HG03432 (cell line): ENCODE results near the gene ETV5.
A peak's percentile ranks its signal among the peaks of the same experiment; 100 is the strongest.

ENCODE experiments used
- ATAC-seq: cut with Tn5 transposase; IDR thresholded peaks from one replicate; pipeline ENCODE4 v1.9.1; 2021; ENCODE audit warnings: mild to moderate bottlenecking, moderate library complexity; ENCODE audit not compliant: unreplicated experiment

The ETV5 gene

GRCh38 chr3:186070133-186070532 lies 38.8 kb downstream of the ETV5 start:
- no peak for ATAC-seq

GRCh38 chr3:186069199-186069598 lies 39.7 kb downstream of the ETV5 start:
- no peak for ATAC-seq

GRCh38 chr3:186068243-186068552 lies 40.7 kb downstream of the ETV5 start:
- no peak for ATAC-seq

GRCh38 chr3:186067360-186068242 lies 41.3 kb downstream of the ETV5 start:
- peak; percentile 60 for ATAC-seq

DNA sequence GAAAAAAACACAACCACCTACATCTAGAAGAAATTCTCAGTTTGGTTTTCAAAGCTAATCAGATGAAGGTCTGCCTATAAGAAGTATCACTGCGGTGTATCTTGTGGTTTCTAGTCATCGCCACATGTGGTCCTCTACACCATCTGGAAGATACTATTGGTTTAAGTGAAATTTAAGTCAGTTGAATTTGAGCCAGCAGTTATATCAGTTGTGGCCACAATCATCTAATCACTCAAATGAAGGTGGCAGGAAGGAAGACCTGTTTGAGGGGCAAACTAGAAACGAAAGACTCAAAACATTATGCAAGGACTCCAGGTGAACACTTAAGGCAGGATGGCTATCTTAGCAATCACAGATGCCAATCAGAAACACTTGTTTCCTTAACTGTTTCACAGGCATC lies 48.7 kb downstream of the ETV5 start:
- peak; percentile 93 for ATAC-seq

GRCh38 chr3:186059192-186059591 lies 49.7 kb downstream of the ETV5 start:
- no peak for ATAC-seq

GRCh38 chr3:186058225-186058624 lies 50.7 kb downstream of the ETV5 start:
- no peak for ATAC-seq

DNA sequence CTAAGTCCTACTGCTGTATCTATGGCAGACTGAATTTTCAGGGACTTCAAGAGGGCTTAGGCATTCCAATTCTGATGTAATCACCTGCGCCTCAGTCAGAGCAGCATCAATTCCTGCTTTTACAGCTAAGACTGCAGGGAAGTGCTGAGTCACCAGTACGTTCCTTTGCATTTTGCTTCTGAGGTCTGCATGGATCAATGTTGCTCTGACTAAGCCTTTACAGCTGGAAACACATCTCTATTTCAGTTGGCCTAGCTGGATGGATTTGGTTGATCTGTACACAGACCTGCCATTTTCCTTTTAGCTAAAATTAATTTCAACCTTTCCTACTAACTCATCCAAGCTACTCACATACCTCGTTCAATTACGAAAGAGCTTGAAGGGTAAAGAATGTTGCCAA lies 51.3 kb downstream of the ETV5 start:
- no peak for ATAC-seq

- ATAC-seq: no peak
Observed at GRCh38 chr3:186054792-186055352, 54.0 kb downstream of the ETV5 start.

DNA sequence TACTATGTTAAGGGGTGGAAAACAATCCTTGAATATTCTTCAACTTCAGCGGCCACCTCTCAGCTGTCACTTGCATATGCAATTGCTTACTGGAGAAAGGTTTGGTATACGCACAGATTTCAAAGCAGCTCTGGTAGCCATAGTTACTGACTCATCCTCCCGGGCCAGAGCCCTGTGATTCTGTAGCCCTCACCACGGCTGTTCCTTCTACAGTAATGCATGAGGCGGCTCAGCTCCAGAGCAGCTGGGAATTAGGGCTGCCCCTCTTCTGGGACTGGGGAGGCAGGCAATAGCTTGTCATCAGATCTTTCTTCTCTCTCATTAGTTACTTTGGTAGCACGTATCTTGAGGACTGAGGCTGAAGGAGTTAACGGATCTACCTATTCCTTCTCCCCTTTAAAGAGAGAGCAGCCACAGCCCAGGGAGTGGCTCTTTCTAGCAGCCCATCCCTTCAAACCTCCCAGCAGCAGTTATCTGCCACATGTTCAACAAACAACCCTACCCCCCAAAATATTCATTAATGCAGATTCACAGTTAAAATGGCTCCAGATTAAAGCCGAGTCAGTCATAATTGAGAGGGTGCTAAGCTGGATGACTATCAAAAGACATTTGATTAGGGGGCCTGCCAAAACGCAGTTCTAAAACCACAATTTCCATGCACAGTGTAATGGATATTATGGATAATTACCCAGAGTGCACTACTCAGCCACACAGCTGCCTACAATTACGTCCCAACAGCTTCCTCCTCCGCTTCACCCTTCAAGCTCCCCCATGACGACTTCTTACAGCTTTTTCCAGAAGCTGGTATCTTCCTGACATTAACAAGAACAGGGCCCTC lies 54.7 kb downstream of the ETV5 start:
- no peak for ATAC-seq

DNA sequence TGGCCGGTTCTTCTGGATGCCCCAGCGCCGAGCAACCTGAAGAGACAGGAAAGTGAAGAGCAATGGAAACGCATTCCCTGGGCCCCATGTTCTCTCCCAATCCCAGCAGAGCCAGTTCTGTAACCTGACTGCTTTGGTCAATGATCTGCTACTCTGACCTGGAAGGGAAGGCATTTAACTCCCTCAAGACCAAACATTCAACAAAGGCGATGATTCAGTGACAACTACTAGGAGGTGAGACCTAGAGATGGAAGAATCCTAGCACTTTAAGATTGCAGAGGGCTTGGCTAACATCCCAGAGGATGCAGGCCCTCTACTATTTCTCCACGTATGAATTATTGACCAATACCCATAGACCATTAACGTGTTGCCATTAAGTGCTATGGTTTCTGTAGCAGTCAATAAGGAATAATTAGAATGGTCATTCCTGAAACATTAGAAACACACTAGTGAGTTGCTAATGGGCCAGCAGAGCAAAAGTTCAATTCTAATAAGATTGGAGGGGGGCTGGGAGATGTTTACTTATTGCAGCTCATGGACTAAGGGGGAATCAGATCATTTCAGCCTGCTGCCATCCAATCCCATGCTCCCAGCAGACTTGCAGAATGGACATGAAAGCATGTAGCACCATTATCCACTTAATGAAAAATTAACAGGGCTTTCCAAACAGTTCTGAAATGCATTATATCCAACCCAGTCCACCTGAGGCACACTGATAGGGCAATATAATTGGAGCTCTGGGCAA lies 56.6 kb downstream of the ETV5 start:
- no peak for ATAC-seq

GRCh38 chr3:186049001-186049400 lies 59.9 kb downstream of the ETV5 start:
- ATAC-seq: no peak

DNA sequence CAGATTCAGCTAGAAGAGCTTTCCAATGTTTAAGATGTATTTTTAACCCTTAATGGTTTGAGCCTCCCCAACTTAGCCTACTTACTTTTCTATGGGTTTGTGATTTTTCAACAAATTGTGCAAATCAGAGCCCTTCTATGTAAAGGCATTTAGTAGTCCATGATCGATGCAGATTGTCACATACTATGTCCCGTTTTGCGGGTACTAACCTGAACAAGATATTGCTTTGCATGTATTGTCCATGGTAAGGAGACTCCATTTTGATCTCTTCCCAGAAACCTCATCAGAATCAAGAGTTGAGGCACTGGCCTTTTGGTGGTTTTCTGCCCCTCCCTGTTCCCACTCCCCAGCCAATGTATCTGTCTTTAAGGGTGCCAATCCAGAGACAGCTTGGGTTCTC lies 60.8 kb downstream of the ETV5 start:
- ATAC-seq: no peak

GRCh38 chr3:186046838-186047237 lies 62.1 kb downstream of the ETV5 start:
- no peak for ATAC-seq

DNA sequence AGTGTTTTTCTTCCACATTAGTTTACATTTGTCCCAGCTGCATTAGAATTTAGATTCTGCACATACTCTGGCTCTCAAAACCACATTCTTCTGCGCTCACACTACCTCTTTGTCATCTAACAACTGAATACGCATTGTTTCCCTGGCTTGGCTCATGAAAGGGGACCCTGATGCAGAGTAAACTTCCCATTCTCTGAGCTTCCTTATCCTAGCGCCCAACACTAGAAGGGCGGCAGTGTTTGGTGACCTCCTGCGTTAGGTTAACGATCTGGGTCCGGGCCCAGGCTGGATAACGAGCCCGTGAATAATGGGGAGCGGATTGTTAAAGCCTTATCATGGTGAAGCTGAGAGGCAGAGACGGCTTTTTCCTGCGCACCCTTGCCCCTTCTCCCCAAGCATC lies 63.9 kb downstream of the ETV5 start:
- no peak for ATAC-seq

DNA sequence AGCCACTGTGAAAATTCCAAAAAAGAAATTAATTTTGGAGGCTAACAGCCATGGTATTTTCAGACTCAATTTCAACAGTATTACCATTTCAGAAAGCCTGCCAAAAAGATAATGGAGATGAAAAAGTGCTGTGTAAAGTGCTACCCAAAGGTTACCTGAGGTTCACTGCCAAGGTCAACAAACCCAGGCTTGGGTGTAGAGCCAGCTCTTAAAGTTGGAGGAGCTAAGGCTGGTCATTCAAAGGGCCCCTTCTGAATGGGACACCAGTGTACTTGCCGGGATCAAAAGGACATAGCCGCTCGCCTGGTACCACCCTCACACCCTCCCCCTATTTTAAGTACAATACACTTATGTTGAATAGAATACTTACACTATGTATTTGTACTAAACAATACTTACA lies 64.5 kb downstream of the ETV5 start:
- no peak for ATAC-seq

DNA sequence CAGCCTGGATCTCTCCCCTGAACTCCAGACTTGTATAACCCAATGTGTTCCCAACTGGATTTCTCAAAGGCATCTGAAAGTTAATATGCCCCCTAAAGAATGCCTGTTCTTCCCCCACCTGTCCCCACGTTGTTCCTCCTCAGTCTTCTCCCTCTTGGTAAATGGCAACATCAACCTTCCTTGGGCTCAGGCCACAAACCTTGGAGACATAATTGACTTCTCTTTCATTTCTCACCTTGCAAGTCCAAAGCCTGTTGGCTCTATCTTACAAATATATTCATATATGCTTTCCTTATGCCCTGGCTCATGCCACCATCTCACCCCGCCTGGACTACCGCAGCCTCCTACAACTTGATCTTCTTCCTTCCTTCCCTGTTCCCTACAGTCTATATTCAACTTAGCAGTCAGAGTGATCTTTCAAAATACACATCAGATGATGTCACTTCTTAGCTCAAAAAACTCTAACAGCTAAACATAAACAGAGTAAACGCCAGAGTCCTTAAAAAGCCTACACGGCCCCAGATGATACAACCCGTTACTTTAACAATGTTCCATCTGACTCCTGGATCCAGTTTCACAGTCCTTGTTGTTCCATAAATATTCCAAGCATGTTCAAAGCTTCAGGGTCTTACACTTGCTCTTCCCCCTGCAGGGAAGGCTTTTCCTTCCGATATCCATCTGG lies 66.2 kb downstream of the ETV5 start:
- ATAC-seq: no peak

DNA sequence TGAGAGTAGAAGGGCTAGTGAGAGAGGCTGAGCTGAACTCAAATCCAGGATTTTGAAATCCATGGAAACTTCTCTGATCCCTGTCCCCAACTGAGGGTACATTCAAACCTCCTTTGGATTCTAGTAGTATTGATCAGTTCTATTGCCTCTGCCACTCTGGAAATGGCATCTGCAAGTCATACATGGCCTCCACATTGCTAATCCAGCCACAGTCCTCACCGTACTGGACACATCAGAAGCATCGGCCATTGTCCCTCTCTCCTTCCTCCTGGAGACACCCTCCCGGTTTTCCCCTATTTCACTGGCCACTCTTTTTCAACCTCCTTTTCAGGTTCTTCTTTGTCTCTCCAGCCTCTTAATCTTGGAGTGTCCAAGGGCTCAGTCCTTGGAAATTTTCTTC lies 66.9 kb downstream of the ETV5 start:
- ATAC-seq: no peak

DNA sequence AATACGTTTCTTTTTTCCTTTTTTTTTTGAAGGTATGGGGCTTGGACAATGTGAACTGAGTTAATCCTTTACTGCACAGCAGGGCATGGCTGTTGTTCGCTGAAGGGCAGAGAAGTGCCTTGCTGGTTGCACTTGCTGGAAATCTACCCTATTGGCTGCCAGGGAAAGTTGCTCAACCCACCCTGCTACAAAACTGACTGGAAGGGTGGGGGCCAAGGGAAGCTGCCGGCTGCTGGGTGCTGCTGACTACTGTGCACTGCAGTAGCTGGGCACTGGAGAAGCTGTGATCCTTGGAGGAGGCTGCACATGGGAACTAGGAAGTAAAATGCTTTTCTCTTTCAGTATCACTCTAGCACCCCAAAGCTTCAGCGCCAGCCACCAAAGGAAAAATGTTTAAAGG lies 70.5 kb downstream of the ETV5 start:
- no peak for ATAC-seq

- no peak for ATAC-seq
Observed at GRCh38 chr3:186035277-186035676, 73.6 kb downstream of the ETV5 start.

GRCh38 chr3:186032321-186032720 lies 76.6 kb downstream of the ETV5 start:
- ATAC-seq: no peak
